DND-41 (cell line): Measurements from ENCODE around the gene CATSPERD.

ENCODE experiments used
- CTCF ChIP-seq: IDR thresholded peaks from 2 replicates; pipeline ENCODE4 v1.5.1; 2012; ENCODE audit warnings: borderline replicate concordance, low read length, moderate library complexity, mild to moderate bottlenecking; ENCODE audit not compliant: poor library complexity, severe bottlenecking; ENCODE audit errors: extremely low read depth
- EZH2 ChIP-seq: IDR thresholded peaks from 3 replicates; pipeline ENCODE4 v1.6.1; 2012; ENCODE audit warnings: borderline replicate concordance, low read depth, mild to moderate bottlenecking, moderate library complexity, low read length, inconsistent platforms; ENCODE audit not compliant: severe bottlenecking

DNA sequence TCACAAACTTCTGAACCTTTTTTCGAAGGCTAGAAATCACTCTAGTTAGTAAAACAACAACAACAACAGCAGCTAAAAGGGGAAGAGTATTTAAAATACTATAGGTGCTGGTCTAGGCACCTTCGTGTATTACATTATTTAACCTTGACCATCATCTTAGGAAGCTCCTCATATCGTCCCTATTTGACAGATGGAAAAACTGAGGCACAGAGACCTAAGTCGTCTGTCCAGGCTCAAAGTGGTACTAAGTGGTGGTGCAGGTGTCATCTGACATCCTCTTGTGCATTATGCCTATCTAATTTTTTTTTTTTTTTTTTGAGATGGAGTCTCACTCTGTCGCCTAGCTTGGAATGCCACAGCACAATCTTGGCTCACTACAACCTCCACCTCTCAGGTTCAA lies 29.1 kb downstream of the CATSPERD start:
- TF ChIP-seq CTCF (no peak), EZH2 (no peak)
